GM18502 (cell line): Measurements from ENCODE around the gene SLCO2B1.
"Not testable (repeated sequence)": the region's sequence is repeated elsewhere in the genome, so short reads cannot be mapped to it uniquely, and the experiment has no call there.

Experiments
- ATAC-seq: cut with Tn5 transposase; IDR thresholded peaks from one replicate; pipeline ENCODE4 v1.9.1; 2021; ENCODE audit warnings: mild to moderate bottlenecking; ENCODE audit not compliant: unreplicated experiment, poor library complexity

The SLCO2B1 gene

GRCh38 chr11:75150879-75151278 lies at the start of gene SLCO2B1:
Gene SLCO2B1, plus strand, starts transcription at chr11:75151107. Its CDS starts 275 bp downstream, at chr11:75151382.
- no peak for ATAC-seq

GRCh38 chr11:75101424-75102128 lies 49.3 kb upstream of the SLCO2B1 start:
- no peak for ATAC-seq

GRCh38 chr11:75103380-75104026 lies 47.4 kb upstream of the SLCO2B1 start:
- ATAC-seq = no peak

- ATAC-seq = no peak
Observed at GRCh38 chr11:75105462-75105925, 45.4 kb upstream of the SLCO2B1 start.

- ATAC-seq = not testable (repeated sequence)
Observed at GRCh38 chr11:75105967-75106681, 44.8 kb upstream of the SLCO2B1 start.

GRCh38 chr11:75107187-75107586 lies 43.7 kb upstream of the SLCO2B1 start:
- ATAC-seq = no peak

- ATAC-seq = no peak
Observed at GRCh38 chr11:75112200-75112599, 38.7 kb upstream of the SLCO2B1 start.

GRCh38 chr11:75113030-75113429 lies 37.9 kb upstream of the SLCO2B1 start:
- no peak for ATAC-seq

GRCh38 chr11:75114465-75114864 lies 36.4 kb upstream of the SLCO2B1 start:
- ATAC-seq = no peak

- no peak for ATAC-seq
Observed at GRCh38 chr11:75118577-75118976, 32.3 kb upstream of the SLCO2B1 start.

- ATAC-seq = no peak
Observed at GRCh38 chr11:75126564-75126963, 24.3 kb upstream of the SLCO2B1 start.

GRCh38 chr11:75132080-75132479 lies 18.8 kb upstream of the SLCO2B1 start:
- ATAC-seq = no peak

- no peak for ATAC-seq
Observed at GRCh38 chr11:75133976-75134375, 16.9 kb upstream of the SLCO2B1 start.

- ATAC-seq = no peak
Observed at GRCh38 chr11:75135021-75135650, 15.8 kb upstream of the SLCO2B1 start.

GRCh38 chr11:75135651-75136050 lies 15.3 kb upstream of the SLCO2B1 start:
- no peak for ATAC-seq

GRCh38 chr11:75140269-75141138 lies 10.4 kb upstream of the SLCO2B1 start:
- peak; percentile 63 for ATAC-seq

GRCh38 chr11:75141166-75141565 lies 9.7 kb upstream of the SLCO2B1 start:
- ATAC-seq = no peak

GRCh38 chr11:75142714-75143419 lies 8.0 kb upstream of the SLCO2B1 start:
- ATAC-seq = peak; percentile 74

GRCh38 chr11:75143420-75143731 lies 7.5 kb upstream of the SLCO2B1 start:
- ATAC-seq = no peak

GRCh38 chr11:75144716-75145014 lies 6.2 kb upstream of the SLCO2B1 start:
- ATAC-seq = no peak
